Measurements from ENCODE around the gene FRMD8.

GRCh38 chr11:65442842-65443331 is 56.5 kb downstream of the FRMD8 start:
- TF ChIP-seq CTCF (conservative IDR thresholded peaks at IDR 0.05; ENCODE audit: low read depth, low read length) (no peak), EZH2phosphoT487 (IDR thresholded peaks at IDR 0.05; ENCODE audit: borderline replicate concordance, low read length) (no peak)
